BE2C (cell line): ENCODE results near the gene IGF2BP1.

Source experiments
- DNase-seq: peaks from one replicate; pipeline ENCODE4 v3.0.0-alpha.2; 2020
- H3K27me3 ChIP-seq: fragments of 250-450 bp; sonication (Bioruptor Pico); 2 replicates; pipeline ENCODE4 v1.5.1; 2020; ENCODE audit warnings: mild to moderate bottlenecking
- H3K36me3 ChIP-seq: fragments of 250-450 bp; sonication (Bioruptor Pico); 2 replicates; pipeline ENCODE4 v1.5.1; 2020; ENCODE audit warnings: mild to moderate bottlenecking
- H3K4me1 ChIP-seq: fragments of 250-450 bp; sonication (Bioruptor Pico); 2 replicates; pipeline ENCODE4 v1.5.1; 2020
- H3K4me3 ChIP-seq: 2 replicates; pipeline ENCODE4 v1.5.1; 2011; ENCODE audit warnings: low read depth, low read length
- H3K9me3 ChIP-seq: fragments of 250-450 bp; sonication (Bioruptor Pico); 2 replicates; pipeline ENCODE4 v1.5.1; 2020
- TF ChIP-seq, protein P1 (sequence below): IDR thresholded peaks from 2 replicates; pipeline ENCODE4 v1.5.1; 2012; ENCODE audit warnings: mild to moderate bottlenecking, low read depth, low read length

Gene IGF2BP1

DNA sequence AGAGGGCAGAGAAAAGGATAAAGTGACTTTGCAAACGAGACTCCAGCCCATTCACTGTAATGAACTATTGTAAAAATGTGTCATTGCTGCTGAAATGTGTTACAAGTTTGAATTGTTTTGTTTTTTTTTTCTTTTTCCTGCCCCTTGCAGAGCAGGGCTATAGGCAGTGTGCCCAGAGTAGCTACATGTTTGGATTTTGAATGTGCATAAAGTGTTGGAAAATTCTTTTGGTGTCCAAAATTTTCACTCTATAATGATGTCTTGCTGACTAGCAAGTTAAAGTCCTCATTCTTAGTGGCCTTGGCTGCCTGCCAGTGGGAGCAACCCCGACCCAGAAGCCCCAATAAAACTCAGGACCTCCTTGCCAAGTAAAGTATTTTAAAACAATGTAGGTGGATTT, 66.5 kb downstream of the IGF2BP1 start:
- Histone ChIP-seq H3K4me3 (no peak overlapping the region), H3K27me3 (peaks cover 16% of the 10 kb centered on the region; the same call in 1 of the 2 replicates), H3K9me3 (no peaks in the 10 kb centered on the region), H3K4me1 (no peaks in the 10 kb centered on the region), H3K36me3 (no peaks in the 10 kb centered on the region)
- TF ChIP-seq, protein P1, sequence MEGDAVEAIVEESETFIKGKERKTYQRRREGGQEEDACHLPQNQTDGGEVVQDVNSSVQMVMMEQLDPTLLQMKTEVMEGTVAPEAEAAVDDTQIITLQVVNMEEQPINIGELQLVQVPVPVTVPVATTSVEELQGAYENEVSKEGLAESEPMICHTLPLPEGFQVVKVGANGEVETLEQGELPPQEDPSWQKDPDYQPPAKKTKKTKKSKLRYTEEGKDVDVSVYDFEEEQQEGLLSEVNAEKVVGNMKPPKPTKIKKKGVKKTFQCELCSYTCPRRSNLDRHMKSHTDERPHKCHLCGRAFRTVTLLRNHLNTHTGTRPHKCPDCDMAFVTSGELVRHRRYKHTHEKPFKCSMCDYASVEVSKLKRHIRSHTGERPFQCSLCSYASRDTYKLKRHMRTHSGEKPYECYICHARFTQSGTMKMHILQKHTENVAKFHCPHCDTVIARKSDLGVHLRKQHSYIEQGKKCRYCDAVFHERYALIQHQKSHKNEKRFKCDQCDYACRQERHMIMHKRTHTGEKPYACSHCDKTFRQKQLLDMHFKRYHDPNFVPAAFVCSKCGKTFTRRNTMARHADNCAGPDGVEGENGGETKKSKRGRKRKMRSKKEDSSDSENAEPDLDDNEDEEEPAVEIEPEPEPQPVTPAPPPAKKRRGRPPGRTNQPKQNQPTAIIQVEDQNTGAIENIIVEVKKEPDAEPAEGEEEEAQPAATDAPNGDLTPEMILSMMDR: no peak
- no peak for DNase-seq

DNA sequence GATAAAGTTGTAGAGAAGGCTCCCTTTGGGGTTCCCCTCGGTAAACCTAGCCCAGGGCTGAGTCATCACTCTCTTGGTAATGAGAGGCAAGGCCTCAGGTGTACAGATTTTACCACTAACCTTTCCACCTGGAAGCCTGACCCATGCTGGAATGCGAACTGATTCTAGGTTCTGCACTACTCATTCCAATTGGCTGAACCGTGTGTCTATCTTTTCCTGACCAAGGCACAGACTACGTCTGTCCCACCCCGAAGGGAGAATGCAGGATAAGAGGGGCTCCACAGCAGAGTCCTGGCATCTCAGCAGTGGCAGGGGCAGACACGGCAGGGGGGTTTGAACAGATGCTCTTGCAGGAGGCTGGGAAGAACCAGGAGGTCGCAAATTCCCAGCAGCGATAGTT, 70.0 kb downstream of the IGF2BP1 start:
- TF ChIP-seq, protein P1: no peak
- H3K36me3 ChIP-seq: no peaks in the 10 kb centered on the region
- H3K27me3 ChIP-seq: peaks cover 18% of the 10 kb centered on the region
- no peak for DNase-seq
- H3K4me1 ChIP-seq: no peaks in the 10 kb centered on the region
- H3K4me3 ChIP-seq: no peak overlapping the region
- no peaks in the 10 kb centered on the region for H3K9me3 ChIP-seq

DNA sequence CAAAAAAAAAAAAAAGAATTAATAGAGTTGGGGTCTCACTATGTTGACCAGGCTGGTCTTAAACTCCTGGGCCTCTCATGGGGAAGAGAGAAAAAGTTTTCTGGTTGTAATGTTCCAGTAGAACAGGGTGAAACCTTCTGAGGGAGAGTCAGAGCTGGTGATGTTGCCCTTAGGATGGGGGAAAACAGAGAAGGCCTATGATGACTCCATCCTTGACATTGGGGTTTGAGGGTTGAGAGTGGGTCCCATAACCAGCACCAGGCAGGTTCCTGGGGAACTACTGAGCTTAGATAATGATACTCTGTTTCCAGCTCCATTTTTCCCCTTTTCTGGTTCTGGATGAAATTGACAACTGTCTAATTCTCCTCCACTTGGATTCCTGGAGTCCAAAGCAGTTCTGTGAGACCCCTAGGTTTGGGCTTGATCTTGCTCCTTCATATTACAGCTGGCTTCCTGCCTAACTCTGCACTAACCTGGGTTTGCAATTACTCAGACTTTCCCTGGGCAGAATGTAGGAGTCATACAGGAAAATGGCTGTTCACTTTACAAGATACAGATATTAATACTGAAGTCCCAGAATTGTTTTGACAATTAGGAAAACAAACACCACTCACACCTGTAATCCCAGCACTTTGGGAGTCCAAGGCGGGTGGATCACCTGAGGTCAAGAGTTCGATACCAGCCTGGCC, 72.5 kb downstream of the IGF2BP1 start:
- TF ChIP-seq, protein P1: no peak
- Histone ChIP-seq H3K4me1 (no peaks in the 10 kb centered on the region), H3K27me3 (peaks cover 22% of the 10 kb centered on the region), H3K36me3 (no peaks in the 10 kb centered on the region), H3K4me3 (no peak overlapping the region), H3K9me3 (no peaks in the 10 kb centered on the region)
- DNase-seq: no peak

DNA sequence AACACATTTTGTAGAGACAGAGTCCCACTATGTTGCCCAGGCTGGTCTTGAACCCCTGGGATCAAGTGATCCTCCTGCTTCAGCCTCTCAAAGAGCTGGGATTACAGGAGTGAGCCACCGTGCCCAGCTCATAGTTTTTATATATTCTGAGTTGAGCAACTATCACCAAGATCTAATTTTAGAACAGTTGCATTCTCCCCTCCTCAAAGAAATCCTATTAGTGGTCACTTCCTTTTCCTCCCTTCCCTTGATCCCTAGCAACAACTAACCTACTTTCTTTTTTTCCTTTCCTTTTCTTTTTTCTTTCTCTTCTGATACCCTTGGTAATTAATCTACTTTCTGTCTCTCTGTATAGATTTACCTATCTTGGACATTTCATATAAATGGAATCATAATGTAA, 73.9 kb downstream of the IGF2BP1 start:
- no peaks in the 10 kb centered on the region for H3K36me3 ChIP-seq
- TF ChIP-seq, protein P1: no peak
- no peaks in the 10 kb centered on the region for H3K9me3 ChIP-seq
- H3K4me3 ChIP-seq: no peak overlapping the region
- no peak for DNase-seq
- no peaks in the 10 kb centered on the region for H3K4me1 ChIP-seq
- peaks cover 29% of the 10 kb centered on the region for H3K27me3 ChIP-seq

DNA sequence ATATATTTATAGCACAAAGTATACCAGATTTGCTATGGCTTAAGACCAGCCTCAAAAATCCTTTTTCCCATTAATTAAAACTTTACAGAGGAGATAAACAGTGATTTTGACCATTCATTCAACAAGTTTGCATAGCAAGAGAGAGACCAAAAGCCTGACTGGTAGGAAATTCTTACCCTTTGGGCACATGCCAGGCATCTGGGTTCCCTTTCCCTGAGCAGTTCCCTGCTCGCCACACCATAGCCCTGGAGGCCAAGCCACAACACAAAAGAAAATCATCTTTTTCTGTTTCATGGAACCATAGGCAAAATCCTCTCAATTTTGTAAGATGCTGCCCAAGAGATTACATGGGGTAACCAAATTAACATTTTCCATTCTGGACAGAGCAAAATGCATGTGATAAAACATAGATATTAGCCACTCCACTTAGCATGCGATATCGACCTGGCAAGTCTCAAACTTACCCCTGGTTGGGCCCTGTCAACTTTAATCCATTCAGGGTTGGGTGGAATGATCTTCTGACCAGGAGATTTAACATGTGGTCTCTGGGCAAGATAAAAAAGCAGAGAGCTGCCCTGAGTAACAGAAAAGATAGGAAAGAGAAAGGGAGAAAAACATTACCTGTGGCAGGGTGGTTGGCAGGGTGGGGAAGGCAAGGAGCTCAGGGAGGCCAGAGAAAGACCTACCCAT, 77.8 kb downstream of the IGF2BP1 start:
- Histone ChIP-seq H3K9me3 (no peaks in the 10 kb centered on the region), H3K36me3 (no peaks in the 10 kb centered on the region), H3K4me3 (no peak overlapping the region), H3K4me1 (no peaks in the 10 kb centered on the region), H3K27me3 (peaks cover 43% of the 10 kb centered on the region)
- DNase-seq: no peak
- TF ChIP-seq, protein P1: no peak
